Pancreas (tissue), 10 donors: ENCODE data around the gene ZNF836. TPM values are rescaled to one million over a fixed set of nuclear protein-coding genes. Genes with fewer than 3 reads are reported as not detected.

ENCODE experiments used
- ATAC-seq, 4 donors: fragments of 200-7000 bp; cut with Tn5 transposase; one replicate each; pipeline versions ENCODE4 v1.8.0 to v1.9.1; 2020; ENCODE audit warnings: mild to moderate bottlenecking in 4 of 4, moderate library complexity in 4 of 4
- DNase-seq, 6 donors: peaks; one replicate each; pipeline ENCODE4 v3.0.0-alpha.2; 2020
- FAIRE-seq: peaks from 2 replicates; lab custom pipeline; 2012; peaks lifted over from hg19 to GRCh38; lab: Jason Lieb, UNC
- H3K27ac ChIP-seq, 4 donors: fragments of 200-600 bp; sonication (generic); 1 replicate in 3 of 4; 2 replicates in 1 of 4; pipeline versions ENCODE4 v1.5.0 to v1.8.0; 2020
- H3K27me3 ChIP-seq, 4 donors: fragments of 200-600 bp; one replicate each; pipeline ENCODE4 v1.8.0; 2021
- H3K36me3 ChIP-seq, 3 donors: fragments of 200-600 bp; sonication (generic) in 1 of 3; one replicate each; pipeline versions ENCODE4 v1.5.0 to v1.8.0; 2020 to 2021
- H3K4me1 ChIP-seq, 3 donors: fragments of 200-600 bp; one replicate each; pipeline ENCODE4 v1.8.0; 2021
- H3K4me3 ChIP-seq, 4 donors: fragments of 200-600 bp; sonication (generic) in 2 of 4; one replicate each; pipeline versions ENCODE4 v1.5.0 to v1.8.0; 2020 to 2021
- H3K9me3 ChIP-seq, 4 donors: fragments of 200-600 bp; one replicate each; pipeline ENCODE4 v1.8.0; 2021
- CTCF ChIP-seq, 4 donors: fragments of 200-600 bp; sonication (generic) in 3 of 4; IDR thresholded peaks; one replicate each; pipeline versions ENCODE4 v1.5.0 to v1.8.0; 2021; ENCODE audit warnings: antibody characterized with exemption in 4 of 4
- WGBS, 2 donors: extraction: QIAGEN DNeasy Blood & Tissue Kit; methylation state at CpG; one replicate each; pipeline ENCODE4 v1.1.7; 2013; 5-methylcytosine and 5-hydroxymethylcytosine counted together
- intact Hi-C, 3 donors: fragments of 100-400 bp; cut with DNase I; formaldehyde crosslinking; loops; one replicate each; pipeline versions ENCODE4 v1.11.1 to v1.14.2; 2022
- polyA plus RNA-seq, 2 donors: library from polyadenylated mRNA; stranded (reverse); fragments of 200-250 nt; gene quantifications; one replicate each; pipeline ENCODE4 v1.2.3, GENCODE V29; 2013
- total RNA-seq, 6 donors: library from RNA; stranded (reverse); fragmentation: NEBNext Ultra II Directional in 4 of 6; extraction: Animal tissue kit (Norgen Biotek cat#: 25700) in 4 of 6; gene quantifications; one replicate each; pipeline versions ENCODE4 v1.2.1 to v1.2.4, GENCODE V29; 2021 to 2023
- donor health status: healthy with polysubstance abuse.
- donor health status: DM: no; HTN: no; CAD: no; lungs with moderate emphysema.
- donor health status: DM: no; HTN: no; CAD: no.
- donor health status: control.
- donor health status: control.
- donor health status: Bipolar disorder and iron deficiency.
- donor health status: DM: yes; HTN: yes; CAD: no.
- donor health status: DM: no; HTN: no; CAD: no.
- donor health status: DM: no; HTN: no; CAD: no.
- donor health status: DM: yes; HTN: yes; CAD: no.

The ZNF836 gene
- total and polyA plus RNA-seq, 8 donors, result 2.0 to 9.2 (median 6.8) TPM

GRCh38 chr19:52187407-52187806, 16.0 kb upstream of the ZNF836 start:
- intact Hi-C loops, result no loop called here
- FAIRE-seq, result no peak

GRCh38 chr19:52176574-52176973, 5.2 kb upstream of the ZNF836 start:
- no peaks in the 10 kb centered on the region for H3K9me3 ChIP-seq
- no peaks in the 10 kb centered on the region for H3K36me3 ChIP-seq
- H3K27me3 ChIP-seq, result no peaks in the 10 kb centered on the region
- ATAC-seq, result no peak
- no peak for TF ChIP-seq CTCF (IDR thresholded peaks at IDR 0.05)
- no peak overlapping the region for H3K27ac ChIP-seq
- no peak for FAIRE-seq
- DNase-seq, result no peak
- H3K4me1 ChIP-seq, result peaks cover 0 to 4% (median 3%) of the 10 kb centered on the region in 3 donors
- no peak overlapping the region for H3K4me3 ChIP-seq
- WGBS, 2 donors, result 54 to 58% methylated on average over 10 of the region's 10 CpGs
- intact Hi-C loops, result no loop called here

More at GRCh38 chr19:52187407-52187806, 16.0 kb upstream of the ZNF836 start:
- WGBS, 2 donors, result 97% methylated on average over 1 of the region's 1 CpG
- DNase-seq (no peak), ATAC-seq (no peak)
- Histone ChIP-seq H3K9me3 (no peaks in the 10 kb centered on the region), H3K36me3 (no peaks in the 10 kb centered on the region), H3K27me3 (no peaks in the 10 kb centered on the region), H3K4me3 (no peak overlapping the region), H3K27ac (no peak overlapping the region), H3K4me1 (peaks cover 0 to 14% (median 2%) of the 10 kb centered on the region in 3 donors)
- no peak for TF ChIP-seq CTCF (IDR thresholded peaks at IDR 0.05)

GRCh38 chr19:52172347-52172746, 926 bp upstream of the ZNF836 start:
- ATAC-seq (no peak), DNase-seq (no peak), FAIRE-seq (no peak)
- intact Hi-C loops, result no loop called here
- Histone ChIP-seq H3K27me3 (no peaks in the 10 kb centered on the region), H3K4me3 (no peak overlapping the region), H3K27ac (no peak overlapping the region), H3K4me1 (peaks cover 0 to 7% (median 4%) of the 10 kb centered on the region in 3 donors), H3K9me3 (no peaks in the 10 kb centered on the region), H3K36me3 (peaks cover 0 to 4% (median 0%) of the 10 kb centered on the region in 3 donors)
- no peak for TF ChIP-seq CTCF (IDR thresholded peaks at IDR 0.05)
- 96 to 100% methylated on average over 1 of the region's 1 CpG for WGBS, 2 donors

- no peak for TF ChIP-seq CTCF (IDR thresholded peaks at IDR 0.05)
- 0 to 1% methylated on average over 22 of the region's 22 CpGs for WGBS, 2 donors
- FAIRE-seq, result no peak
- Histone ChIP-seq H3K4me3 (peak overlapping the region; percentile 61 to 84 (median 76)), H3K36me3 (peaks cover 0 to 4% (median 0%) of the 10 kb centered on the region in 3 donors), H3K9me3 (no peaks in the 10 kb centered on the region), H3K27ac (peak overlapping the region; percentile 44 to 74 (median 57)), H3K27me3 (no peaks in the 10 kb centered on the region), H3K4me1 (peaks cover 0 to 7% (median 4%) of the 10 kb centered on the region in 3 donors)
- peak in 5 of 6 donors; percentile 28 to 64 (median 57) for DNase-seq
- peak; percentile 42 to 56 (median 53) for ATAC-seq
- intact Hi-C loops, result no loop called here
Observed at GRCh38 chr19:52170863-52171320, 529 bp downstream of the ZNF836 start.

- DNase-seq (no peak), FAIRE-seq (no peak), ATAC-seq (peak in 3 of 4 donors; percentile 29 to 51 (median 34))
- peaks cover 0 to 6% (median 0%) of the 10 kb centered on the region in 3 donors for H3K36me3 ChIP-seq
- H3K27ac ChIP-seq, result no peak overlapping the region
- intact Hi-C loops, result no loop called here
- peak overlapping the region; percentile 61 to 84 (median 76) for H3K4me3 ChIP-seq
- 3% methylated on average over 5 of the region's 5 CpGs for WGBS, 2 donors
- TF ChIP-seq CTCF (IDR thresholded peaks at IDR 0.05), result no peak
- H3K27me3 ChIP-seq, result no peaks in the 10 kb centered on the region
- H3K4me1 ChIP-seq, result peaks cover 0 to 7% (median 4%) of the 10 kb centered on the region in 3 donors
- H3K9me3 ChIP-seq, result no peaks in the 10 kb centered on the region
Observed at GRCh38 chr19:52170304-52170703, 1.1 kb downstream of the ZNF836 start.
